HepG2 (cell line): ENCODE measurements around the gene DSCAML1. TPM values are rescaled to one million over a fixed set of nuclear protein-coding genes. Genes with fewer than 3 reads are reported as not detected.

Experiments
- ATAC-seq: fragments of 200-7000 bp; cut with Tn5 transposase; 3 replicates; pipeline ENCODE4 v1.9.1; 2020; ENCODE audit warnings: mild to moderate bottlenecking, moderate library complexity
- BruUV-seq: library from RNA; stranded (reverse); fragments of 400-500 nt; replicated peaks from 2 replicates; lab custom pipeline; 2021; lab: Mats Ljungman, UMichigan
- CTCF ChIA-PET: fragments of 300-600 bp; formaldehyde crosslinking; extraction: SDS; loops from one replicate; lab custom pipeline; 2021; ENCODE audit warnings: low total read pairs, inconsistent platforms, low intra/inter-chr PET ratio; lab: Yijun Ruan, JAX
- POLR2A ChIA-PET: fragments of 350-600 bp; sonication (Branson Sonifier 250); formaldehyde crosslinking; loops from one replicate; lab custom pipeline; 2020; ENCODE audit warnings: antibody characterized with exemption, inconsistent platforms; lab: Yijun Ruan, JAX
- DNase-seq: peaks from one replicate; pipeline ENCODE4 v3.0.0-alpha.2; 2015; ENCODE audit warnings: low spot score
- FAIRE-seq: peaks from 3 replicates; lab custom pipeline; 2011; peaks lifted over from hg19 to GRCh38; lab: Jason Lieb, UNC
- H2AFZ ChIP-seq: one replicate; pipeline ENCODE4 v1.6.1; 2011; ENCODE audit warnings: low read length, inconsistent platforms
- H3K27ac ChIP-seq: fragments of 300-600 bp; 3 replicates; pipeline ENCODE4 v1.8.0; 2011; ENCODE audit warnings: mixed run types, mild to moderate bottlenecking, mixed read lengths, low read length, inconsistent platforms; ENCODE audit not compliant: insufficient read depth; ENCODE audit errors: extremely low read length
- H3K27me3 ChIP-seq, 2 experiments: fragments of 200-600 bp in 1 of 2; 2 replicates in 1 of 2; 3 replicates in 1 of 2; pipeline versions ENCODE4 v1.6.0 to v1.8.0; 2011; ENCODE audit warnings: low read length in 2 of 2, mild to moderate bottlenecking in 2 of 2, moderate library complexity in 2 of 2, inconsistent platforms in 1 of 2; ENCODE audit not compliant: insufficient read depth in 2 of 2, control insufficient read depth in 1 of 2
- H3K36me3 ChIP-seq, 2 experiments: fragments of 200-600 bp in 1 of 2; replicated peaks in 1 of 2; 2 replicates in 1 of 2; 3 replicates in 1 of 2; pipeline versions ENCODE4 v1.5.1 to v1.8.0; 2011; ENCODE audit warnings: low read length in 2 of 2, inconsistent platforms in 1 of 2; ENCODE audit not compliant: insufficient read depth in 2 of 2, control insufficient read depth in 1 of 2
- H3K4me1 ChIP-seq: 2 replicates; pipeline ENCODE4 v1.5.1; 2012; ENCODE audit warnings: low read length, inconsistent platforms; ENCODE audit not compliant: insufficient read depth
- H3K4me2 ChIP-seq: 2 replicates; pipeline ENCODE4 v1.6.0; 2011; ENCODE audit warnings: low read depth, low read length, inconsistent platforms
- H3K4me3 ChIP-seq, 3 experiments: fragments of 200-600 bp in 1 of 3; sonication (generic), shearing (Covaris generic) in 1 of 3; replicated peaks in 1 of 3; 2 replicates each; pipeline ENCODE4 v1.5.1; 2011 to 2016; ENCODE audit warnings: low read length in 3 of 3, inconsistent platforms in 2 of 3, low read depth in 2 of 3, mild to moderate bottlenecking in 2 of 3, control low read depth in 1 of 3, mixed read lengths in 1 of 3; ENCODE audit not compliant: insufficient read depth in 1 of 3
- H3K79me2 ChIP-seq: one replicate; pipeline ENCODE4 v1.6.1; 2011; ENCODE audit warnings: low read length, inconsistent platforms; ENCODE audit not compliant: insufficient read depth
- H3K9ac ChIP-seq: 2 replicates; pipeline ENCODE4 v1.6.0; 2011; ENCODE audit warnings: mild to moderate bottlenecking, low read depth, low read length, inconsistent platforms; ENCODE audit not compliant: insufficient read depth
- H3K9me3 ChIP-seq: 2 replicates; pipeline ENCODE4 v1.5.1; 2012; ENCODE audit warnings: mild to moderate bottlenecking, low read length
- H4K20me1 ChIP-seq: 2 replicates; pipeline ENCODE4 v1.6.0; 2011; ENCODE audit warnings: inconsistent platforms, mild to moderate bottlenecking, low read length, moderate library complexity; ENCODE audit not compliant: insufficient read depth
- CEBPZ ChIP-seq: IDR thresholded peaks from 2 replicates; pipeline ENCODE4 v1.6.1; 2012; ENCODE audit warnings: low read length, improper control_type of control experiment
- FOXA1 ChIP-seq, 2 experiments: fragments of 450-650 bp in 1 of 2; sonication (generic) in 1 of 2; formaldehyde crosslinking in 1 of 2; IDR thresholded peaks; 2 replicates each; pipeline versions ENCODE4 v1.4.0 to v1.6.1; 2016 to 2020; ENCODE audit warnings: missing genetic modification reagents in 1 of 2
- FOXO4 ChIP-seq: sonication (generic); formaldehyde crosslinking; conservative IDR thresholded peaks from 2 replicates; pipeline ENCODE4 v1.8.1; 2023; ENCODE audit warnings: missing genetic modification reagents
- HDAC1 ChIP-seq: sonication (generic); formaldehyde crosslinking; IDR thresholded peaks from 2 replicates; pipeline ENCODE4 v1.5.1; 2020; ENCODE audit warnings: mild to moderate bottlenecking, missing genetic modification reagents
- MIER3 ChIP-seq: IDR thresholded peaks from 2 replicates; pipeline ENCODE4 v1.6.1; 2016; ENCODE audit warnings: missing compliant biosample characterization, borderline replicate concordance
- PITX1 ChIP-seq: sonication (generic); formaldehyde crosslinking; IDR thresholded peaks from 2 replicates; pipeline ENCODE4 v1.5.1; 2020; ENCODE audit warnings: mild to moderate bottlenecking, missing genetic modification reagents
- POLR2A ChIP-seq, 2 experiments: IDR thresholded peaks; 2 replicates each; pipeline ENCODE4 v1.6.1; 2011; ENCODE audit warnings: low read depth in 2 of 2, low read length in 2 of 2, mild to moderate bottlenecking in 1 of 2, moderate library complexity in 1 of 2; ENCODE audit not compliant: insufficient read depth in 1 of 2
- RELA ChIP-seq: sonication (generic); formaldehyde crosslinking; IDR thresholded peaks from 2 replicates; pipeline ENCODE4 v1.4.0; 2020; ENCODE audit warnings: missing genetic modification reagents
- SPEN ChIP-seq: sonication (generic); formaldehyde crosslinking; IDR thresholded peaks from 2 replicates; pipeline ENCODE4 v1.5.1; 2020; ENCODE audit warnings: low read depth, mild to moderate bottlenecking, missing genetic modification reagents
- TBL1XR1 ChIP-seq: fragments of 150-350 bp; IDR thresholded peaks from 2 replicates; pipeline ENCODE4 v1.6.1; 2014; ENCODE audit warnings: borderline replicate concordance, low read length; ENCODE audit not compliant: partially characterized antibody
- TBX2 ChIP-seq: sonication (generic); formaldehyde crosslinking; IDR thresholded peaks from 2 replicates; pipeline ENCODE4 v1.5.0; 2020; ENCODE audit warnings: missing genetic modification reagents, mild to moderate bottlenecking, borderline replicate concordance
- ZBTB26 ChIP-seq: IDR thresholded peaks from 2 replicates; pipeline ENCODE4 v1.6.1; 2016; ENCODE audit warnings: missing compliant biosample characterization, missing genetic modification reagents, borderline replicate concordance
- ZBTB8A ChIP-seq: sonication (generic); formaldehyde crosslinking; IDR thresholded peaks from 2 replicates; pipeline ENCODE4 v1.4.0; 2020; ENCODE audit warnings: mild to moderate bottlenecking, low read depth, missing genetic modification reagents, borderline replicate concordance
- ZFYVE20 ChIP-seq: sonication (generic); formaldehyde crosslinking; IDR thresholded peaks from 2 replicates; pipeline ENCODE4 v1.8.0; 2023; ENCODE audit warnings: low read depth, mild to moderate bottlenecking, moderate library complexity, missing genetic modification reagents, borderline replicate concordance
- ZNF143 ChIP-seq: sonication (generic); formaldehyde crosslinking; IDR thresholded peaks from 2 replicates; pipeline ENCODE4 v1.4.0; 2020; ENCODE audit warnings: missing genetic modification reagents
- WGBS: methylation state at CpG from one replicate; pipeline ENCODE4 v1.1.6; 2017; ENCODE audit warnings: low lambda C conversion rate; 5-methylcytosine and 5-hydroxymethylcytosine counted together
- in situ Hi-C: cut with HindIII; loops from 2 replicates; pipeline ENCODE4 v1.10.0; 2017; ENCODE audit warnings: low pct_unique_long_range_greater_than_20kb; ENCODE audit not compliant: extremely low pct_ligation_motif_present
- intact Hi-C: fragments of 100-400 bp; cut with micrococcal nuclease; formaldehyde crosslinking; loops from one replicate; pipeline ENCODE4 v1.10.0; 2022; ENCODE audit not compliant: unreplicated experiment
- polyA plus RNA-seq, 8 experiments: library from polyadenylated mRNA; depleted of rRNA in 3 of 8; stranded (reverse) in 7 of 8; unstranded in 1 of 8; fragments of >200 nt; fragmentation: Illumina TruSeq in 4 of 8; extraction: Trizol in 4 of 8; gene quantifications; 2 replicates each; pipeline versions ENCODE4 v1.2.1 to v1.2.3, GENCODE V29; 2011 to 2016; ENCODE audit warnings: low read depth in 4 of 8, missing spikeins in 1 of 8, mixed read lengths in 1 of 8; ENCODE audit not compliant: insufficient read depth in 1 of 8
- total RNA-seq, 5 experiments: library from RNA; depleted of rRNA; stranded (reverse); fragments of >200 nt; fragmentation: Illumina TruSeq; extraction: Trizol; gene quantifications; 2 replicates each; pipeline ENCODE4 v1.2.3, GENCODE V29; 2016; ENCODE audit warnings: low read depth in 1 of 5

The DSCAML1 gene
- total and polyA plus RNA-seq, 2 of the 13 experiments (the other 11 are each of a cell fraction or from before 2014, with no cell fraction given): 0.29 to 0.40 TPM

GRCh38 chr11:117473481-117474091, 323.4 kb downstream of the DSCAML1 start:
- BruUV-seq: no TSS peak
- H3K27me3 ChIP-seq: peaks cover 0 to 5% of the 10 kb centered on the region in 2 experiments; a peak in 4 of 5 replicates
- H3K9me3 ChIP-seq: no peaks in the 10 kb centered on the region
- intact Hi-C loops: no loop called here
- ChIA-PET CTCF (no interaction called here), POLR2A (no interaction called here)
- 12% methylated on average over 5 of the region's 8 CpGs for WGBS
- H3K36me3 ChIP-seq: no peaks in the 10 kb centered on the region
- no peaks in the 10 kb centered on the region for H3K4me1 ChIP-seq
- in situ Hi-C loops: no loop called here
- no peaks in the 10 kb centered on the region for H3K79me2 ChIP-seq
- FAIRE-seq (no peak), DNase-seq (no peak), ATAC-seq (no peak)
- H3K4me2 ChIP-seq: no peak overlapping the region
- H2AFZ ChIP-seq: no peak overlapping the region
- H3K27ac ChIP-seq: no peak overlapping the region
- no peak overlapping the region for H3K4me3 ChIP-seq
- no peaks in the 10 kb centered on the region for H4K20me1 ChIP-seq
- no peak overlapping the region for H3K9ac ChIP-seq
- TF ChIP-seq SPEN (CRISPR knock-in tag): no peak
- TF ChIP-seq RELA: no peak
- TF ChIP-seq FOXA1 (IDR thresholded peaks at IDR 0.05): no peak
- no peak for TF ChIP-seq FOXA1 (CRISPR knock-in tag; IDR thresholded peaks at IDR 0.05)
- TF ChIP-seq TBX2 (CRISPR knock-in tag): no peak
- TF ChIP-seq CEBPZ: no peak
- no peak for TF ChIP-seq PITX1
- TF ChIP-seq TBL1XR1: no peak
- TF ChIP-seq ZNF143 (CRISPR knock-in tag): no peak
- no peak for TF ChIP-seq MIER3
- TF ChIP-seq ZBTB26 (CRISPR knock-in tag): no peak
- TF ChIP-seq POLR2A (IDR thresholded peaks at IDR 0.05; ENCODE audit: insufficient read depth in 1 of 2, low read depth in 2 of 2, low read length in 2 of 2): no peak
- TF ChIP-seq HDAC1: no peak
- TF ChIP-seq ZBTB8A: no peak
- no peak for TF ChIP-seq ZFYVE20 (CRISPR knock-in tag)
- TF ChIP-seq FOXO4 (CRISPR knock-in tag): no peak
